GM23248 (cell line): ENCODE measurements around the gene CHST6. TPM values are rescaled to one million over a fixed set of nuclear protein-coding genes. Genes with fewer than 3 reads are reported as not detected.

Experiments
- DNase-seq: peaks from one replicate; pipeline ENCODE4 v3.0.0-alpha.2; 2015
- H2AFZ ChIP-seq: fragments of 200-600 bp; sonication (generic); 2 replicates; pipeline ENCODE4 v1.6.1; 2016; ENCODE audit warnings: antibody characterized with exemption
- H3F3A ChIP-seq: fragments of 200-600 bp; sonication (generic); 2 replicates; pipeline ENCODE4 v1.6.1; 2016; ENCODE audit warnings: mild to moderate bottlenecking, antibody characterized with exemption, mixed run types; ENCODE audit not compliant: insufficient read depth
- H3K27ac ChIP-seq: fragments of 200-600 bp; sonication (generic); 2 replicates; pipeline ENCODE4 v1.5.1; 2016; ENCODE audit warnings: mild to moderate bottlenecking
- H3K27me3 ChIP-seq: fragments of 200-600 bp; sonication (generic); replicated peaks from 2 replicates; pipeline ENCODE4 v1.6.1; 2016; ENCODE audit warnings: mild to moderate bottlenecking; ENCODE audit not compliant: insufficient read depth
- H3K36me3 ChIP-seq: fragments of 200-600 bp; sonication (generic); 2 replicates; pipeline ENCODE4 v1.6.1; 2016; ENCODE audit warnings: low read depth, mild to moderate bottlenecking
- H3K4me1 ChIP-seq: fragments of 200-600 bp; sonication (generic); 2 replicates; pipeline ENCODE4 v1.6.1; 2016; ENCODE audit warnings: mild to moderate bottlenecking; ENCODE audit not compliant: insufficient read depth
- H3K4me2 ChIP-seq: fragments of 200-600 bp; sonication (generic); one replicate; pipeline ENCODE4 v1.6.1; 2016; ENCODE audit warnings: mild to moderate bottlenecking; ENCODE audit not compliant: unreplicated experiment
- H3K4me3 ChIP-seq: fragments of 200-600 bp; sonication (generic); 2 replicates; pipeline ENCODE4 v1.5.1; 2016; ENCODE audit warnings: mild to moderate bottlenecking
- H3K79me2 ChIP-seq: fragments of 200-600 bp; sonication (generic); 2 replicates; pipeline ENCODE4 v1.6.1; 2016; ENCODE audit warnings: mild to moderate bottlenecking; ENCODE audit not compliant: insufficient read depth
- H3K9ac ChIP-seq: fragments of 200-600 bp; sonication (generic); 2 replicates; pipeline ENCODE4 v1.6.1; 2016; ENCODE audit warnings: mild to moderate bottlenecking
- H3K9me2 ChIP-seq: fragments of 200-600 bp; sonication (generic); 2 replicates; pipeline ENCODE4 v1.6.1; 2016; ENCODE audit warnings: mixed run types, mild to moderate bottlenecking, moderate library complexity; ENCODE audit not compliant: insufficient read depth
- H3K9me3 ChIP-seq: fragments of 200-600 bp; sonication (generic); one replicate; pipeline ENCODE4 v1.6.1; 2017; ENCODE audit warnings: low read depth
- H4K20me1 ChIP-seq: fragments of 200-600 bp; sonication (generic); 2 replicates; pipeline ENCODE4 v1.6.0; 2016; ENCODE audit not compliant: insufficient read depth
- EZH2 ChIP-seq: fragments of 200-600 bp; sonication (generic); IDR thresholded peaks from 2 replicates; pipeline ENCODE4 v1.6.1; 2018; ENCODE audit warnings: antibody characterized with exemption, mild to moderate bottlenecking; ENCODE audit not compliant: insufficient read depth, poor library complexity, severe bottlenecking
- EZH2phosphoT487 ChIP-seq: fragments of 200-600 bp; sonication (generic); IDR thresholded peaks from 2 replicates; pipeline ENCODE4 v1.6.1; 2018; ENCODE audit warnings: antibody characterized with exemption, moderate library complexity, mild to moderate bottlenecking, low read depth; ENCODE audit not compliant: insufficient read depth
- WGBS, 2 experiments: methylation state at CpG; one replicate each; pipeline ENCODE4 v1.1.6; 2015 to 2017; ENCODE audit warnings: low lambda C conversion rate in 2 of 2, low coverage in 1 of 2; ENCODE audit errors: missing lambda C conversion rate in 2 of 2; 5-methylcytosine and 5-hydroxymethylcytosine counted together
- in situ Hi-C: fragments of 300-500 bp; cut with MboI; formaldehyde crosslinking; loops from 2 replicates; pipeline ENCODE4 v1.15.0; 2020
- polyA plus RNA-seq: library from polyadenylated mRNA; unstranded; fragments of >200 nt; fragmentation: Nextera tagmentation; extraction: Ambion mirVana; gene quantifications from 2 replicates; pipeline ENCODE4 v1.2.1, GENCODE V29; 2016
- total RNA-seq: library from RNA; depleted of rRNA; stranded (reverse); fragments of >200 nt; shearing (Covaris generic); gene quantifications from 2 replicates; pipeline ENCODE4 v1.2.3, GENCODE V29; 2014

CHST6 gene
- total and polyA plus RNA-seq, 2 experiments from 2014 or later = 0.10 to 0.65 TPM

- 87% methylated on average over 11 of the region's 11 CpGs for WGBS, 2 experiments
- no peak overlapping the region for H3K27ac ChIP-seq
- H2AFZ ChIP-seq = no peak overlapping the region
- TF ChIP-seq EZH2 = no peak
- no peak for TF ChIP-seq EZH2phosphoT487
- no peaks in the 10 kb centered on the region for H3K79me2 ChIP-seq
- DNase-seq = no peak
- no peaks in the 10 kb centered on the region for H4K20me1 ChIP-seq
- H3K9me2 ChIP-seq = no peaks in the 10 kb centered on the region
- no peaks in the 10 kb centered on the region for H3F3A ChIP-seq
- no peak overlapping the region for H3K4me2 ChIP-seq
- H3K4me3 ChIP-seq = no peak overlapping the region
- H3K9ac ChIP-seq = no peak overlapping the region
- no peaks in the 10 kb centered on the region for H3K4me1 ChIP-seq
- in situ Hi-C loops = no loop called here
- no peaks in the 10 kb centered on the region for H3K27me3 ChIP-seq
- no peaks in the 10 kb centered on the region for H3K36me3 ChIP-seq
- H3K9me3 ChIP-seq = no peaks in the 10 kb centered on the region
Observed at GRCh38 chr16:75514296-75514695, 19.1 kb upstream of the CHST6 start.

GRCh38 chr16:75506574-75506973 lies 11.3 kb upstream of the CHST6 start:
- peaks cover 21% of the 10 kb centered on the region for H3F3A ChIP-seq
- H4K20me1 ChIP-seq = no peaks in the 10 kb centered on the region
- 0 out of 2 replicates have a peak overlapping the region, but pooled peaks have one; percentile 25 for H3K4me3 ChIP-seq
- TF ChIP-seq EZH2phosphoT487 = no peak
- no peak for TF ChIP-seq EZH2
- H3K4me1 ChIP-seq = peaks cover 16% of the 10 kb centered on the region
- in situ Hi-C loops = no loop called here
- H3K9ac ChIP-seq = peak overlapping the region; percentile 55
- no peaks in the 10 kb centered on the region for H3K9me3 ChIP-seq
- DNase-seq = peak; percentile 91
- H3K36me3 ChIP-seq = no peaks in the 10 kb centered on the region
- no peaks in the 10 kb centered on the region for H3K79me2 ChIP-seq
- H3K27ac ChIP-seq = peak overlapping the region; percentile 84
- H3K9me2 ChIP-seq = no peaks in the 10 kb centered on the region; the same call in 1 of the 2 replicates
- H2AFZ ChIP-seq = peak overlapping the region; percentile 71
- H3K4me2 ChIP-seq = peak overlapping the region; percentile 66
- WGBS, 2 experiments = 2% methylated on average over 7 of the region's 7 CpGs
- no peaks in the 10 kb centered on the region for H3K27me3 ChIP-seq

- 56 to 64% methylated on average over 3 of the region's 3 CpGs for WGBS, 2 experiments
- in situ Hi-C loops = no loop called here
- H3K27ac ChIP-seq = peak overlapping the region; percentile 84
- H2AFZ ChIP-seq = peak overlapping the region; percentile 71
- 0 out of 2 replicates have a peak overlapping the region, but pooled peaks have one; percentile 25 for H3K4me3 ChIP-seq
- peaks cover 16% of the 10 kb centered on the region for H3K4me1 ChIP-seq
- H3K79me2 ChIP-seq = no peaks in the 10 kb centered on the region
- peaks cover 21% of the 10 kb centered on the region for H3F3A ChIP-seq
- no peaks in the 10 kb centered on the region for H3K27me3 ChIP-seq
- no peaks in the 10 kb centered on the region; the same call in 1 of the 2 replicates for H3K9me2 ChIP-seq
- no peaks in the 10 kb centered on the region for H3K36me3 ChIP-seq
- peak; percentile 20 for DNase-seq
- H4K20me1 ChIP-seq = no peaks in the 10 kb centered on the region
- no peak for TF ChIP-seq EZH2
- TF ChIP-seq EZH2phosphoT487 = no peak
- peak overlapping the region; percentile 66 for H3K4me2 ChIP-seq
- H3K9me3 ChIP-seq = no peaks in the 10 kb centered on the region
- H3K9ac ChIP-seq = peak overlapping the region; percentile 55
Observed at GRCh38 chr16:75506107-75506506, 10.9 kb upstream of the CHST6 start.

- no peaks in the 10 kb centered on the region for H3K9me3 ChIP-seq
- no peaks in the 10 kb centered on the region; the same call in 1 of the 2 replicates for H3K9me2 ChIP-seq
- H3K4me1 ChIP-seq = peaks cover 16% of the 10 kb centered on the region
- no peak overlapping the region for H3K27ac ChIP-seq
- H2AFZ ChIP-seq = no peak overlapping the region
- TF ChIP-seq EZH2phosphoT487 (no peak), EZH2 (no peak)
- H3K27me3 ChIP-seq = no peaks in the 10 kb centered on the region
- 92 to 97% methylated on average over 1 of the region's 1 CpG for WGBS, 2 experiments
- no peak overlapping the region for H3K4me2 ChIP-seq
- in situ Hi-C loops = no loop called here
- no peak overlapping the region for H3K9ac ChIP-seq
- no peaks in the 10 kb centered on the region for H4K20me1 ChIP-seq
- peaks cover 21% of the 10 kb centered on the region for H3F3A ChIP-seq
- no peaks in the 10 kb centered on the region for H3K36me3 ChIP-seq
- no peak for DNase-seq
- no peaks in the 10 kb centered on the region for H3K79me2 ChIP-seq
- no peak overlapping the region for H3K4me3 ChIP-seq
Observed at GRCh38 chr16:75503801-75504200, 8.6 kb upstream of the CHST6 start.
